OCI-LY1 (cell line): ENCODE data around the gene ADARB2.

Experiments used
- EZH2 ChIP-seq: fragments of 200-600 bp; sonication (generic), shearing (Covaris generic); IDR thresholded peaks from 2 replicates; pipeline ENCODE4 v1.8.0; 2017; ENCODE audit warnings: borderline replicate concordance, mixed run types, mild to moderate bottlenecking, antibody characterized with exemption, low read length, moderate library complexity, mixed read lengths
- TF ChIP-seq, protein P1 (sequence below): fragments of 200-600 bp; sonication (generic), shearing (Covaris generic); IDR thresholded peaks from 2 replicates; pipeline ENCODE4 v1.5.1; 2017; ENCODE audit warnings: mild to moderate bottlenecking, antibody characterized with exemption, low read length, moderate library complexity, mixed read lengths

DNA sequence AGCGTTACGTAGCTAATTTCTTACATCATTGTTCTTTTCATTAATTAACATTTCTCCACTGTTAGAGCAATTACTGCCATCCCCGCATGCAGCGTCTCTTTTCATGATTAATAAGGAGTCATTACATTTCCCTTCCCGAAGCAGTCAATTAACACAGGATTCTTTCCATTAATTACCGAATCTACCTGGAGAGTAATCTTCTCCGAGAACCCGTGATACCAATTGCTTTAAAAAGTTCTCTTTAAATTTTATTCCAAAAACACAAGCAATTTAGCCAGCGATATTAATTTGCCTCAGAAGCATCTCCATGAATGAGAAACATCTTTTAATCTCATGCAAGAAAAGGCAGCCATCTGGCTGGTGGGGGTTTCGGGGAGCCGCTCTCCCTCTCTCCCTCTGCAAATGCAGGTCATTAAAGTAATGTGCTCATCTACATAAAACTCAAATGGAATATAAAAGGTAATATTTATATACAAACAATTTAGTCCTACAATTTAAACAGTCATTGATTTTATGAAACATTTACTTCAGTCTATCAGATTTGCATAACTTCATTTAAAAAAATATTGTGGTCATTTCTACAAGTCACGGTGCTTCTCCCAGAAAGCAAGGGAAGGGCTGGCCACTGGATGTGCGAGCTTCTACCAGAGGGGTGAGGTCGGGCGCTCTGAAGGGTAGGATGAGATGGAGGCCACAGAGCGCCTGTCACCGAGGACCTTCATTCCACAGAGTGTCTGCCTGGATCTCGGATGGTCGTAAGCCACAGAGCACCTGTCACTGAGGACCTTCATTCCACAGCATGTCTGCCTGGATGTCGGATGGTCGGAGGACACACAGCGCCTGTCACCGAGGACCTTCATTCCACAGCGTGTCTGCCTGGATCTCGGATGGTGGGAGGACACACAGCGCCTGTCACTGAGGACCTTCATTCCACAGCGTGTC, 536.2 kb downstream of the ADARB2 start:
- TF ChIP-seq, protein P1, sequence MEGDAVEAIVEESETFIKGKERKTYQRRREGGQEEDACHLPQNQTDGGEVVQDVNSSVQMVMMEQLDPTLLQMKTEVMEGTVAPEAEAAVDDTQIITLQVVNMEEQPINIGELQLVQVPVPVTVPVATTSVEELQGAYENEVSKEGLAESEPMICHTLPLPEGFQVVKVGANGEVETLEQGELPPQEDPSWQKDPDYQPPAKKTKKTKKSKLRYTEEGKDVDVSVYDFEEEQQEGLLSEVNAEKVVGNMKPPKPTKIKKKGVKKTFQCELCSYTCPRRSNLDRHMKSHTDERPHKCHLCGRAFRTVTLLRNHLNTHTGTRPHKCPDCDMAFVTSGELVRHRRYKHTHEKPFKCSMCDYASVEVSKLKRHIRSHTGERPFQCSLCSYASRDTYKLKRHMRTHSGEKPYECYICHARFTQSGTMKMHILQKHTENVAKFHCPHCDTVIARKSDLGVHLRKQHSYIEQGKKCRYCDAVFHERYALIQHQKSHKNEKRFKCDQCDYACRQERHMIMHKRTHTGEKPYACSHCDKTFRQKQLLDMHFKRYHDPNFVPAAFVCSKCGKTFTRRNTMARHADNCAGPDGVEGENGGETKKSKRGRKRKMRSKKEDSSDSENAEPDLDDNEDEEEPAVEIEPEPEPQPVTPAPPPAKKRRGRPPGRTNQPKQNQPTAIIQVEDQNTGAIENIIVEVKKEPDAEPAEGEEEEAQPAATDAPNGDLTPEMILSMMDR = no peak
- no peak for TF ChIP-seq EZH2
